ENCODE results near the gene APOBEC2. TPM values are rescaled to one million over a fixed set of nuclear protein-coding genes. Genes with fewer than 3 reads are reported as not detected.

Gene APOBEC2
- total and polyA plus RNA-seq, 2 experiments from 2014 or later: not detected

- Histone ChIP-seq H3F3A (ENCODE audit: insufficient read depth) (0 out of 2 replicates have a peak, but pooled peaks cover 3% of the 10 kb centered on the region), H2AFZ (no peak overlapping the region), H3K27ac (no peak overlapping the region), H4K20me1 (ENCODE audit: insufficient read depth) (no peaks in the 10 kb centered on the region), H3K9ac (no peak overlapping the region), H3K4me2 (ENCODE audit: unreplicated experiment) (no peak overlapping the region), H3K79me2 (ENCODE audit: insufficient read depth) (no peaks in the 10 kb centered on the region), H3K4me1 (ENCODE audit: insufficient read depth) (no peaks in the 10 kb centered on the region), H3K27me3 (replicated peaks; ENCODE audit: insufficient read depth) (no peaks in the 10 kb centered on the region), H3K4me3 (no peak overlapping the region), H3K9me2 (ENCODE audit: insufficient read depth) (no peaks in the 10 kb centered on the region), H3K36me3 (ENCODE audit: low read depth) (peaks cover 56% of the 10 kb centered on the region), H3K9me3 (ENCODE audit: low read depth) (no peaks in the 10 kb centered on the region)
- WGBS, 2 experiments (ENCODE audit: low coverage in 1 of 2, low lambda C conversion rate in 2 of 2, missing lambda C conversion rate in 2 of 2): 55 to 60% methylated on average over 3 of the region's 3 CpGs
- in situ Hi-C loops (cut with MboI): no loop called here
- no peak for DNase-seq
- TF ChIP-seq EZH2phosphoT487 (IDR thresholded peaks at IDR 0.05; ENCODE audit: insufficient read depth, low read depth): no peak
- no peak for TF ChIP-seq EZH2 (IDR thresholded peaks at IDR 0.05; ENCODE audit: insufficient read depth, poor library complexity, severe bottlenecking)
Measured at GRCh38 chr6:41098366-41098765, 45.4 kb downstream of the APOBEC2 start.

- Histone ChIP-seq H3K36me3 (ENCODE audit: low read depth) (peaks cover 35% of the 10 kb centered on the region), H2AFZ (no peak overlapping the region), H3K4me1 (ENCODE audit: insufficient read depth) (no peaks in the 10 kb centered on the region), H3K9me3 (ENCODE audit: low read depth) (no peaks in the 10 kb centered on the region), H3K79me2 (ENCODE audit: insufficient read depth) (no peaks in the 10 kb centered on the region), H3K4me3 (no peak overlapping the region), H3K27ac (no peak overlapping the region), H4K20me1 (ENCODE audit: insufficient read depth) (no peaks in the 10 kb centered on the region), H3K4me2 (ENCODE audit: unreplicated experiment) (no peak overlapping the region), H3K27me3 (replicated peaks; ENCODE audit: insufficient read depth) (no peaks in the 10 kb centered on the region), H3K9ac (no peak overlapping the region), H3K9me2 (ENCODE audit: insufficient read depth) (no peaks in the 10 kb centered on the region), H3F3A (ENCODE audit: insufficient read depth) (0 out of 2 replicates have a peak, but pooled peaks cover 8% of the 10 kb centered on the region)
- in situ Hi-C loops (cut with MboI): no loop called here
- no peak for TF ChIP-seq EZH2 (IDR thresholded peaks at IDR 0.05; ENCODE audit: insufficient read depth, poor library complexity, severe bottlenecking)
- TF ChIP-seq EZH2phosphoT487 (IDR thresholded peaks at IDR 0.05; ENCODE audit: insufficient read depth, low read depth): no peak
- WGBS, 2 experiments (ENCODE audit: low coverage in 1 of 2, low lambda C conversion rate in 2 of 2, missing lambda C conversion rate in 2 of 2): 79 to 82% methylated on average over 42 of the region's 42 CpGs
- no peak for DNase-seq
Measured at GRCh38 chr6:41100871-41101287, 47.9 kb downstream of the APOBEC2 start.

- in situ Hi-C loops (cut with MboI): no loop called here
- DNase-seq: no peak
- WGBS, 2 experiments (ENCODE audit: low coverage in 1 of 2, low lambda C conversion rate in 2 of 2, missing lambda C conversion rate in 2 of 2): 96 to 98% methylated on average over 3 of the region's 3 CpGs
Measured at GRCh38 chr6:41103847-41104246, 50.8 kb downstream of the APOBEC2 start.

GRCh38 chr6:41111017-41111416, 58.0 kb downstream of the APOBEC2 start:
- H3K9me2 ChIP-seq (ENCODE audit: insufficient read depth): no peaks in the 10 kb centered on the region
- no peaks in the 10 kb centered on the region for H4K20me1 ChIP-seq (ENCODE audit: insufficient read depth)
- H2AFZ ChIP-seq: no peak overlapping the region
- H3K9ac ChIP-seq: no peak overlapping the region
- H3K4me3 ChIP-seq: no peak overlapping the region
- no peaks in the 10 kb centered on the region for H3K9me3 ChIP-seq (ENCODE audit: low read depth)
- H3K27me3 ChIP-seq (replicated peaks; ENCODE audit: insufficient read depth): no peaks in the 10 kb centered on the region
- H3K4me2 ChIP-seq (ENCODE audit: unreplicated experiment): no peak overlapping the region
- H3K27ac ChIP-seq: no peak overlapping the region
- in situ Hi-C loops (cut with MboI): no loop called here
- DNase-seq: no peak
- no peaks in the 10 kb centered on the region for H3F3A ChIP-seq (ENCODE audit: insufficient read depth)
- no peaks in the 10 kb centered on the region for H3K4me1 ChIP-seq (ENCODE audit: insufficient read depth)
- no peak for TF ChIP-seq EZH2phosphoT487 (IDR thresholded peaks at IDR 0.05; ENCODE audit: insufficient read depth, low read depth)
- TF ChIP-seq EZH2 (IDR thresholded peaks at IDR 0.05; ENCODE audit: insufficient read depth, poor library complexity, severe bottlenecking): no peak
- H3K79me2 ChIP-seq (ENCODE audit: insufficient read depth): no peaks in the 10 kb centered on the region
- H3K36me3 ChIP-seq (ENCODE audit: low read depth): no peaks in the 10 kb centered on the region
- WGBS, 2 experiments (ENCODE audit: low coverage in 1 of 2, low lambda C conversion rate in 2 of 2, missing lambda C conversion rate in 2 of 2): 96 to 98% methylated on average over 3 of the region's 3 CpGs

More at GRCh38 chr6:41103847-41104246, 50.8 kb downstream of the APOBEC2 start:
- Histone ChIP-seq H3K36me3 (ENCODE audit: low read depth) (peaks cover 7% of the 10 kb centered on the region), H3K27me3 (replicated peaks; ENCODE audit: insufficient read depth) (no peaks in the 10 kb centered on the region), H2AFZ (no peak overlapping the region), H3K4me3 (no peak overlapping the region), H3K79me2 (ENCODE audit: insufficient read depth) (no peaks in the 10 kb centered on the region), H3K9me3 (ENCODE audit: low read depth) (no peaks in the 10 kb centered on the region), H3K27ac (no peak overlapping the region), H3K4me1 (ENCODE audit: insufficient read depth) (no peaks in the 10 kb centered on the region), H3K9ac (no peak overlapping the region), H4K20me1 (ENCODE audit: insufficient read depth) (no peaks in the 10 kb centered on the region), H3K9me2 (ENCODE audit: insufficient read depth) (no peaks in the 10 kb centered on the region), H3F3A (ENCODE audit: insufficient read depth) (0 out of 2 replicates have a peak, but pooled peaks cover 8% of the 10 kb centered on the region), H3K4me2 (ENCODE audit: unreplicated experiment) (no peak overlapping the region)
- no peak for TF ChIP-seq EZH2phosphoT487 (IDR thresholded peaks at IDR 0.05; ENCODE audit: insufficient read depth, low read depth)
- TF ChIP-seq EZH2 (IDR thresholded peaks at IDR 0.05; ENCODE audit: insufficient read depth, poor library complexity, severe bottlenecking): no peak

Other genes starting within 250 kb of the APOBEC2 start
- gene UNC5CL, start 14.0 kb upstream of the APOBEC2 start, total RNA-seq (2014; rRNA removed; shearing (Covaris generic)): not detected in 2 replicates
- not detected in 2 replicates for gene UNC5CL, start 14.0 kb upstream of the APOBEC2 start, polyA plus RNA-seq (2016; fragmentation: Nextera tagmentation; extraction: Ambion mirVana)
- not detected in 2 replicates for gene TSPO2, start 10.7 kb upstream of the APOBEC2 start, total RNA-seq (2014; rRNA removed; shearing (Covaris generic))
- not detected in 2 replicates for gene TSPO2, start 10.7 kb upstream of the APOBEC2 start, polyA plus RNA-seq (2016; fragmentation: Nextera tagmentation; extraction: Ambion mirVana)
- gene OARD1, start 19.2 kb downstream of the APOBEC2 start, total RNA-seq (2014; rRNA removed; shearing (Covaris generic)): 4.5 and 11.6 TPM in 2 replicates
- gene OARD1, start 19.2 kb downstream of the APOBEC2 start, polyA plus RNA-seq (2016; fragmentation: Nextera tagmentation; extraction: Ambion mirVana): 18.6 TPM in 2 replicates
- 8.8 and 9.5 TPM in 2 replicates for gene NFYA, start 19.8 kb downstream of the APOBEC2 start, total RNA-seq (2014; rRNA removed; shearing (Covaris generic))
- gene NFYA, start 19.8 kb downstream of the APOBEC2 start, polyA plus RNA-seq (2016; fragmentation: Nextera tagmentation; extraction: Ambion mirVana): 9.4 and 9.8 TPM in 2 replicates
- not detected in 2 replicates for gene TREML1, start 101.1 kb downstream of the APOBEC2 start, total RNA-seq (2014; rRNA removed; shearing (Covaris generic))
- gene TREML1, start 101.1 kb downstream of the APOBEC2 start, polyA plus RNA-seq (2016; fragmentation: Nextera tagmentation; extraction: Ambion mirVana): not detected in 2 replicates
- not detected in 2 replicates for gene TREM2, start 109.9 kb downstream of the APOBEC2 start, total RNA-seq (2014; rRNA removed; shearing (Covaris generic))
- not detected in 2 replicates for gene TREM2, start 109.9 kb downstream of the APOBEC2 start, polyA plus RNA-seq (2016; fragmentation: Nextera tagmentation; extraction: Ambion mirVana)
- not detected in 2 replicates for gene TREML2, start 147.9 kb downstream of the APOBEC2 start, total RNA-seq (2014; rRNA removed; shearing (Covaris generic))
- not detected in 2 replicates for gene TREML2, start 147.9 kb downstream of the APOBEC2 start, polyA plus RNA-seq (2016; fragmentation: Nextera tagmentation; extraction: Ambion mirVana)
- gene TREML4, start 175.1 kb downstream of the APOBEC2 start, total RNA-seq (2014; rRNA removed; shearing (Covaris generic)): not detected in 2 replicates
- gene TREML4, start 175.1 kb downstream of the APOBEC2 start, polyA plus RNA-seq (2016; fragmentation: Nextera tagmentation; extraction: Ambion mirVana): not detected in 2 replicates
- gene TREM1, start 233.5 kb downstream of the APOBEC2 start, total RNA-seq (2014; rRNA removed; shearing (Covaris generic)): not detected in 2 replicates
- gene TREM1, start 233.5 kb downstream of the APOBEC2 start, polyA plus RNA-seq (2016; fragmentation: Nextera tagmentation; extraction: Ambion mirVana): not detected in 2 replicates

Data from GM23248 (cell line).